ENCODE measurements around the gene CCDC157. TPM values are rescaled to one million over a fixed set of nuclear protein-coding genes. Genes with fewer than 3 reads are reported as not detected.

CCDC157 gene
- total and polyA plus RNA-seq, 4 donors = 0.53 to 1.4 (median 0.98) TPM

DNA sequence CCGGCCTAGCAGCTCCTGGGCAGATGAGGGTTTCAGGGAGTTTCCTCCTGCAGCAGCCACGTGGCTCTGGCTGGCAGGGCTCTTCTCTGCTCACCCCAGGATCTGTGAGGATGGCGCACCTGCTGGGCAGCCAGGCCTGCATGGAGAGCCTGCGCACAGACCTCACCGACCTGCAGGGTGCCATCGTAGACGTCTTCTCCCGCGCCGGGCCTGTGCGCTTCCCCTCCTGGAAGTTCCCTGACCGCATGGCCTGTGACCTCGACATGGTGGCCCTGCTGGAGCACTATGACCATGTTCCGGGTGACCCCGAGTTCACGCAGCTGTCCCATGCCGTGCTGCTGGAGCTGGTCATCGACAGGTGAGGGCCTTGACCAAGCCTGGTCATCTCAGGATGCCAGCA is 9.1 kb downstream of the CCDC157 start:
- Histone ChIP-seq H3K9me3 (ENCODE audit: control insufficient read depth in 4 of 4, low read length in 3 of 4) (no peaks in the 10 kb centered on the region), H3K4me1 (ENCODE audit: control insufficient read depth in 4 of 4, insufficient read depth in 4 of 4, low read length in 3 of 4) (no peaks in the 10 kb centered on the region), H3K9ac (ENCODE audit: low read depth in 1 of 2, low read length in 2 of 2) (no peak overlapping the region), H3K4me3 (ENCODE audit: low read depth in 1 of 3, low read length in 3 of 3) (no peak overlapping the region), H3K36me3 (ENCODE audit: control insufficient read depth in 4 of 4, insufficient read depth in 3 of 4, low read depth in 1 of 4, low read length in 3 of 4) (no peaks in the 10 kb centered on the region), H3K27ac (ENCODE audit: low read depth in 1 of 2, low read length in 2 of 2) (no peak overlapping the region), H3K27me3 (ENCODE audit: control insufficient read depth in 4 of 4, insufficient read depth in 4 of 4, low read length in 3 of 4) (no peaks in the 10 kb centered on the region)
- TF ChIP-seq JUND (IDR thresholded peaks at IDR 0.05) (no peak), TAF1 (conservative IDR thresholded peaks at IDR 0.05) (no peak), RAD21 (IDR thresholded peaks at IDR 0.05) (no peak), GABPA (IDR thresholded peaks at IDR 0.05 in 1 of 2, conservative IDR thresholded peaks at IDR 0.05 in 1 of 2) (no peak), RXRA (IDR thresholded peaks at IDR 0.05) (no peak), NR2F2 (IDR thresholded peaks at IDR 0.05) (no peak), FOXA1 (IDR thresholded peaks at IDR 0.05) (no peak), HNF4G (IDR thresholded peaks at IDR 0.05) (no peak), FOXA2 (IDR thresholded peaks at IDR 0.05) (no peak), HNF4A (conservative IDR thresholded peaks at IDR 0.05) (no peak), SP1 (IDR thresholded peaks at IDR 0.05) (no peak)
- TF ChIP-seq, protein P1, sequence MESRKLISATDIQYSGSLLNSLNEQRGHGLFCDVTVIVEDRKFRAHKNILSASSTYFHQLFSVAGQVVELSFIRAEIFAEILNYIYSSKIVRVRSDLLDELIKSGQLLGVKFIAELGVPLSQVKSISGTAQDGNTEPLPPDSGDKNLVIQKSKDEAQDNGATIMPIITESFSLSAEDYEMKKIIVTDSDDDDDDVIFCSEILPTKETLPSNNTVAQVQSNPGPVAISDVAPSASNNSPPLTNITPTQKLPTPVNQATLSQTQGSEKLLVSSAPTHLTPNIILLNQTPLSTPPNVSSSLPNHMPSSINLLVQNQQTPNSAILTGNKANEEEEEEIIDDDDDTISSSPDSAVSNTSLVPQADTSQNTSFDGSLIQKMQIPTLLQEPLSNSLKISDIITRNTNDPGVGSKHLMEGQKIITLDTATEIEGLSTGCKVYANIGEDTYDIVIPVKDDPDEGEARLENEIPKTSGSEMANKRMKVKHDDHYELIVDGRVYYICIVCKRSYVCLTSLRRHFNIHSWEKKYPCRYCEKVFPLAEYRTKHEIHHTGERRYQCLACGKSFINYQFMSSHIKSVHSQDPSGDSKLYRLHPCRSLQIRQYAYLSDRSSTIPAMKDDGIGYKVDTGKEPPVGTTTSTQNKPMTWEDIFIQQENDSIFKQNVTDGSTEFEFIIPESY (IDR thresholded peaks at IDR 0.05) = no peak
- TF ChIP-seq, protein P2, sequence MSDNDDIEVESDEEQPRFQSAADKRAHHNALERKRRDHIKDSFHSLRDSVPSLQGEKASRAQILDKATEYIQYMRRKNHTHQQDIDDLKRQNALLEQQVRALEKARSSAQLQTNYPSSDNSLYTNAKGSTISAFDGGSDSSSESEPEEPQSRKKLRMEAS (IDR thresholded peaks at IDR 0.05) = no peak
- no peak for DNase-seq (ENCODE audit: low spot score)
- 91% methylated on average over 18 of the region's 18 CpGs for WGBS

DNA sequence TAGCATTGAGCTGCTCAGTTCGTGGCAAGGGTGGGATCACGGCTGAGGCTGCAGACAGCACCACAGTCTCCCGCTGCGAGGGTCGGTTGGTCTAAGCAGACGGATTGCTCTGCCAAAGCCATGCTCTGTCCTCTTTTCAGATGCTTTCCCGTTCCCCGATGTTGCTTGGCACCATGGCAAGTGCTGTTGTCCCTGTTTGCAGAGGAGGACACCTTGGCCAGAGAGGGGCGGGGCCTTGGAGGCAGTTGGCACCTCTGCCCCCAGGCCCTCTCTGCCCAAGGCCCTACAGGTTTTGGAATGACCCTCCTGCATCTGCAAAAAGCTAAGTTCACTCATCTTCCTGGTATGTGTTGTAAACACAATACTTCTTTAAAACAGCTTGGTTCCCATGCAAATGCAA is 11.6 kb downstream of the CCDC157 start:
- WGBS = 82% methylated on average over 9 of the region's 9 CpGs
- DNase-seq (ENCODE audit: low spot score) = no peak
- TF ChIP-seq HNF4G (IDR thresholded peaks at IDR 0.05) = no peak
- TF ChIP-seq, protein P3, sequence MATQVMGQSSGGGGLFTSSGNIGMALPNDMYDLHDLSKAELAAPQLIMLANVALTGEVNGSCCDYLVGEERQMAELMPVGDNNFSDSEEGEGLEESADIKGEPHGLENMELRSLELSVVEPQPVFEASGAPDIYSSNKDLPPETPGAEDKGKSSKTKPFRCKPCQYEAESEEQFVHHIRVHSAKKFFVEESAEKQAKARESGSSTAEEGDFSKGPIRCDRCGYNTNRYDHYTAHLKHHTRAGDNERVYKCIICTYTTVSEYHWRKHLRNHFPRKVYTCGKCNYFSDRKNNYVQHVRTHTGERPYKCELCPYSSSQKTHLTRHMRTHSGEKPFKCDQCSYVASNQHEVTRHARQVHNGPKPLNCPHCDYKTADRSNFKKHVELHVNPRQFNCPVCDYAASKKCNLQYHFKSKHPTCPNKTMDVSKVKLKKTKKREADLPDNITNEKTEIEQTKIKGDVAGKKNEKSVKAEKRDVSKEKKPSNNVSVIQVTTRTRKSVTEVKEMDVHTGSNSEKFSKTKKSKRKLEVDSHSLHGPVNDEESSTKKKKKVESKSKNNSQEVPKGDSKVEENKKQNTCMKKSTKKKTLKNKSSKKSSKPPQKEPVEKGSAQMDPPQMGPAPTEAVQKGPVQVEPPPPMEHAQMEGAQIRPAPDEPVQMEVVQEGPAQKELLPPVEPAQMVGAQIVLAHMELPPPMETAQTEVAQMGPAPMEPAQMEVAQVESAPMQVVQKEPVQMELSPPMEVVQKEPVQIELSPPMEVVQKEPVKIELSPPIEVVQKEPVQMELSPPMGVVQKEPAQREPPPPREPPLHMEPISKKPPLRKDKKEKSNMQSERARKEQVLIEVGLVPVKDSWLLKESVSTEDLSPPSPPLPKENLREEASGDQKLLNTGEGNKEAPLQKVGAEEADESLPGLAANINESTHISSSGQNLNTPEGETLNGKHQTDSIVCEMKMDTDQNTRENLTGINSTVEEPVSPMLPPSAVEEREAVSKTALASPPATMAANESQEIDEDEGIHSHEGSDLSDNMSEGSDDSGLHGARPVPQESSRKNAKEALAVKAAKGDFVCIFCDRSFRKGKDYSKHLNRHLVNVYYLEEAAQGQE (IDR thresholded peaks at IDR 0.05) = no peak
- no peak for TF ChIP-seq RAD21 (IDR thresholded peaks at IDR 0.05)
- TF ChIP-seq, protein P1 (IDR thresholded peaks at IDR 0.05) = no peak
- TF ChIP-seq RXRA (IDR thresholded peaks at IDR 0.05) = no peak
- no peak for TF ChIP-seq HNF4A (conservative IDR thresholded peaks at IDR 0.05)
- TF ChIP-seq, protein P4, sequence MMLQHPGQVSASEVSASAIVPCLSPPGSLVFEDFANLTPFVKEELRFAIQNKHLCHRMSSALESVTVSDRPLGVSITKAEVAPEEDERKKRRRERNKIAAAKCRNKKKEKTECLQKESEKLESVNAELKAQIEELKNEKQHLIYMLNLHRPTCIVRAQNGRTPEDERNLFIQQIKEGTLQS (IDR thresholded peaks at IDR 0.05) = no peak
- no peak for TF ChIP-seq EGR1 (IDR thresholded peaks at IDR 0.05; ENCODE audit: low read depth in 2 of 2)
- TF ChIP-seq, protein P5, sequence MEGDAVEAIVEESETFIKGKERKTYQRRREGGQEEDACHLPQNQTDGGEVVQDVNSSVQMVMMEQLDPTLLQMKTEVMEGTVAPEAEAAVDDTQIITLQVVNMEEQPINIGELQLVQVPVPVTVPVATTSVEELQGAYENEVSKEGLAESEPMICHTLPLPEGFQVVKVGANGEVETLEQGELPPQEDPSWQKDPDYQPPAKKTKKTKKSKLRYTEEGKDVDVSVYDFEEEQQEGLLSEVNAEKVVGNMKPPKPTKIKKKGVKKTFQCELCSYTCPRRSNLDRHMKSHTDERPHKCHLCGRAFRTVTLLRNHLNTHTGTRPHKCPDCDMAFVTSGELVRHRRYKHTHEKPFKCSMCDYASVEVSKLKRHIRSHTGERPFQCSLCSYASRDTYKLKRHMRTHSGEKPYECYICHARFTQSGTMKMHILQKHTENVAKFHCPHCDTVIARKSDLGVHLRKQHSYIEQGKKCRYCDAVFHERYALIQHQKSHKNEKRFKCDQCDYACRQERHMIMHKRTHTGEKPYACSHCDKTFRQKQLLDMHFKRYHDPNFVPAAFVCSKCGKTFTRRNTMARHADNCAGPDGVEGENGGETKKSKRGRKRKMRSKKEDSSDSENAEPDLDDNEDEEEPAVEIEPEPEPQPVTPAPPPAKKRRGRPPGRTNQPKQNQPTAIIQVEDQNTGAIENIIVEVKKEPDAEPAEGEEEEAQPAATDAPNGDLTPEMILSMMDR (IDR thresholded peaks at IDR 0.05; ENCODE audit: low read depth, low read length, missing input control) = no peak
- TF ChIP-seq FOXA1 (IDR thresholded peaks at IDR 0.05) = no peak
- no peak for TF ChIP-seq GABPA (IDR thresholded peaks at IDR 0.05 in 1 of 2, conservative IDR thresholded peaks at IDR 0.05 in 1 of 2)
- TF ChIP-seq SP1 (IDR thresholded peaks at IDR 0.05) = no peak
- TF ChIP-seq JUND (IDR thresholded peaks at IDR 0.05) = no peak
- no peak for TF ChIP-seq NR2F2 (IDR thresholded peaks at IDR 0.05)
- TF ChIP-seq FOXA2 (IDR thresholded peaks at IDR 0.05) = no peak
- no peaks in the 10 kb centered on the region for H3K4me1 ChIP-seq (ENCODE audit: control insufficient read depth in 4 of 4, insufficient read depth in 4 of 4, low read length in 3 of 4)
- H3K36me3 ChIP-seq (ENCODE audit: control insufficient read depth in 4 of 4, insufficient read depth in 3 of 4, low read depth in 1 of 4, low read length in 3 of 4) = no peaks in the 10 kb centered on the region
- no peak overlapping the region for H3K4me3 ChIP-seq (ENCODE audit: low read depth in 1 of 3, low read length in 3 of 3)
- H3K9ac ChIP-seq (ENCODE audit: low read depth in 1 of 2, low read length in 2 of 2) = no peak overlapping the region
- H3K9me3 ChIP-seq (ENCODE audit: control insufficient read depth in 4 of 4, low read length in 3 of 4) = no peaks in the 10 kb centered on the region
- no peak overlapping the region for H3K27ac ChIP-seq (ENCODE audit: low read depth in 1 of 2, low read length in 2 of 2)
- H3K27me3 ChIP-seq (ENCODE audit: control insufficient read depth in 4 of 4, insufficient read depth in 4 of 4, low read length in 3 of 4) = no peaks in the 10 kb centered on the region

Measured in liver (tissue), 9 donors.